HepG2 (cell line): Measurements from ENCODE around the gene CTDSP1. TPM values are rescaled to one million over a fixed set of nuclear protein-coding genes. Genes with fewer than 3 reads are reported as not detected.
A peak's percentile ranks its signal among the peaks of the same experiment; 100 is the strongest.

ENCODE experiments used
- CREM ChIP-seq, 2 experiments: sonication (generic) in 1 of 2; formaldehyde crosslinking in 1 of 2; IDR thresholded peaks; 2 replicates each; pipeline versions ENCODE4 v1.4.0 to v1.6.1; 2016 to 2020; ENCODE audit warnings: antibody characterized with exemption in 1 of 2, mild to moderate bottlenecking in 1 of 2, missing genetic modification reagents in 1 of 2
- FOXO1 ChIP-seq: sonication (generic); formaldehyde crosslinking; IDR thresholded peaks from 2 replicates; pipeline ENCODE4 v1.4.0; 2020; ENCODE audit warnings: missing genetic modification reagents
- LRRFIP1 ChIP-seq: sonication (generic); formaldehyde crosslinking; conservative IDR thresholded peaks from 2 replicates; pipeline ENCODE4 v1.4.0; 2020; ENCODE audit warnings: missing genetic modification reagents
- MAFG ChIP-seq: sonication (generic); formaldehyde crosslinking; IDR thresholded peaks from 2 replicates; pipeline ENCODE4 v1.5.1; 2020; ENCODE audit warnings: mild to moderate bottlenecking, missing genetic modification reagents
- RBM22 ChIP-seq: fragments of 200-400 bp; formaldehyde crosslinking; optimal IDR thresholded peaks from 2 replicates; pipeline ENCODE3; 2017; ENCODE audit warnings: mild to moderate bottlenecking, low read length, moderate library complexity
- RCOR2 ChIP-seq: IDR thresholded peaks from 2 replicates; pipeline ENCODE4 v1.6.1; 2016; ENCODE audit warnings: missing biosample characterization, missing genetic modification reagents
- REST ChIP-seq, 2 experiments: IDR thresholded peaks; 2 replicates each; pipeline ENCODE4 v1.6.1; 2011 to 2012; ENCODE audit warnings: low read length in 2 of 2, borderline replicate concordance in 1 of 2, low read depth in 1 of 2, mild to moderate bottlenecking in 1 of 2, moderate library complexity in 1 of 2
- TBX2 ChIP-seq: sonication (generic); formaldehyde crosslinking; IDR thresholded peaks from 2 replicates; pipeline ENCODE4 v1.5.0; 2020; ENCODE audit warnings: missing genetic modification reagents, mild to moderate bottlenecking, borderline replicate concordance
- TFDP2 ChIP-seq: sonication (generic); formaldehyde crosslinking; IDR thresholded peaks from 2 replicates; pipeline ENCODE4 v1.4.0; 2020; ENCODE audit warnings: missing genetic modification reagents
- ZFP91 ChIP-seq: sonication (generic); formaldehyde crosslinking; IDR thresholded peaks from 2 replicates; pipeline ENCODE4 v1.9.0; 2022; ENCODE audit warnings: missing genetic modification reagents, mild to moderate bottlenecking, borderline replicate concordance
- ZNF225 ChIP-seq: sonication (generic); formaldehyde crosslinking; IDR thresholded peaks from 2 replicates; pipeline ENCODE4 v1.4.0; 2020; ENCODE audit warnings: mild to moderate bottlenecking, missing genetic modification reagents
- ZNF572 ChIP-seq: sonication (generic); formaldehyde crosslinking; IDR thresholded peaks from 2 replicates; pipeline ENCODE4 v1.5.1; 2020; ENCODE audit warnings: mild to moderate bottlenecking, missing genetic modification reagents
- ZXDC ChIP-seq: sonication (generic); formaldehyde crosslinking; IDR thresholded peaks from 2 replicates; pipeline ENCODE4 v1.5.0; 2020; ENCODE audit warnings: mild to moderate bottlenecking, missing genetic modification reagents
- polyA plus RNA-seq, 8 experiments: library from polyadenylated mRNA; depleted of rRNA in 3 of 8; stranded (reverse) in 7 of 8; unstranded in 1 of 8; fragments of >200 nt; fragmentation: Illumina TruSeq in 4 of 8; extraction: Trizol in 4 of 8; gene quantifications; 2 replicates each; pipeline versions ENCODE4 v1.2.1 to v1.2.3, GENCODE V29; 2011 to 2016; ENCODE audit warnings: low read depth in 4 of 8, missing spikeins in 1 of 8, mixed read lengths in 1 of 8; ENCODE audit not compliant: insufficient read depth in 1 of 8
- total RNA-seq, 5 experiments: library from RNA; depleted of rRNA; stranded (reverse); fragments of >200 nt; fragmentation: Illumina TruSeq; extraction: Trizol; gene quantifications; 2 replicates each; pipeline ENCODE4 v1.2.3, GENCODE V29; 2016; ENCODE audit warnings: low read depth in 1 of 5

CTDSP1 gene
- total and polyA plus RNA-seq, 2 of the 13 experiments (the other 11 are each of a cell fraction or from before 2014, with no cell fraction given): 91.0 to 268 TPM

GRCh38 chr2:218400930-218401881, 1.5 kb downstream of the CTDSP1 start (continued):
- TF ChIP-seq LRRFIP1: no peak
- TF ChIP-seq ZFP91 (CRISPR knock-in tag): peak; percentile 86
- TF ChIP-seq FOXO1 (CRISPR knock-in tag): peak; percentile 77; the same call in 1 of the 2 replicates
- no peak for TF ChIP-seq ZNF225 (CRISPR knock-in tag)
- TF ChIP-seq CREM (IDR thresholded peaks at IDR 0.05): peak; percentile 64; the same call in 1 of the 2 replicates
- TF ChIP-seq CREM (CRISPR knock-in tag; IDR thresholded peaks at IDR 0.05): no peak
- peak; percentile 62 for TF ChIP-seq RBM22
- TF ChIP-seq ZXDC: peak; percentile 8; the same call in 1 of the 2 replicates
- peak; percentile 81 for TF ChIP-seq RCOR2 (CRISPR knock-in tag)
- TF ChIP-seq TFDP2 (CRISPR knock-in tag): no peak; the same call in 1 of the 2 replicates
- TF ChIP-seq TBX2 (CRISPR knock-in tag): peak; percentile 90
- no peak for TF ChIP-seq REST (IDR thresholded peaks at IDR 0.05; ENCODE audit: borderline replicate concordance in 1 of 2, low read depth in 1 of 2, low read length in 2 of 2)
- 0 out of 2 replicates have a peak, but pooled peaks have one; percentile 39 for TF ChIP-seq ZNF572 (CRISPR knock-in tag)
- TF ChIP-seq MAFG: no peak
